ENCODE results near the gene FUT8.

The FUT8 gene

DNA sequence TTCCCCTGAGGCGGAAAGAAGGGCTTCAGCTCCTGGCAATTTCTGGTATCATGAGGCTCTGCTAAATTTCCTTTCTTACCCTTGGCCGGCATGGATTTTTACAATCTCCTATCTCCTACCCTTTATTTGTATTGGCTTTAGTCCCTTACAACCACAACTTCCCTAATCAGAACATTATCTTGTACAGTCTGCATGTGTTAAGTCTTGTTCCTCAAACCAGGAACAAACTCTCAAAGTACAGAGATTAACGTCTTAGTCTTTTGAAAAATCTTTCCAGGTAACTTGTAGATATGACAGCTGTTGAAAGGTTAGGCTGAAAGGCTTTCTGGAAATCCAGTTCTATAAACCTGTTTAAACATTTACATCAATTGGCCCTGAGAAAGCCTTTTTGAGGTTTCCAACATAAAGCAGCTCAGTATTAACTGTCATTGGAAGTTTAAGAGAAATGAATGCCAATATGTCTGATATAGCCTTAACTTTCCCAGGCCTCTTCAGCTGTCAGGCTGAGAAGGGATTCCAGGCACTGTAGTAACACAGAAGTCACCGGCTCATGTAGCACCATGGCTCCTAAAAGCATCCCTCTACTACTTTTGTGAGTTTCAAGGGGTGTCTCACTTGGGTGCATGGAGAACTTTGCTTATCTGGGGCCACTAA, 360.5 kb downstream of the FUT8 start:
- Mint-ChIP-seq H3K4me3 (no peak overlapping the region), H3K9me3 (no peaks in the 10 kb centered on the region), H3K27me3 (peaks cover 0 to 4% of the 10 kb centered on the region in 2 donors), H3K36me3 (no peaks in the 10 kb centered on the region), H3K27ac (no peak overlapping the region), H3K4me1 (peaks cover 0 to 3% of the 10 kb centered on the region in 2 donors)
- DNase-seq = no peak
- ATAC-seq (replicated peaks) = peak; percentile 52 to 65

DNA sequence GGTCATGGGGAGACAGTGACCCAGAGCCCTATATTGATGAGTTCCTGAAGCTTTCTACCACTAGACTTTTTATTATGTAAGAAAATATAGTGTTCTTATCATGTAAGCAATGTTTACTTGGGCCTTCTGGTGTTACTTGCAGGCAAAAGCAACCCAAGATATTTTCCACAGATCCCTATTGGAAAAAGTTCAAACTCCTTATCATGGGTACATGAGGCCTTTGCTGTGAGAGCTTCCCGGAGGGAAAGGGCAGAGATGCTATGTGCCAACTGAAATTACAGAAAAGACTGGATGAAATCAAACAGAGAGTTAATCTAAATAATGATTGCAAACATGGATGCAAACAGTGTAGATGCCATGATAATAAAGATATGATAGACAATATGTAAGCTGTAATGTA, 361.5 kb downstream of the FUT8 start:
- DNase-seq = no peak
- peaks cover 0 to 3% of the 10 kb centered on the region in 2 donors for H3K27me3 Mint-ChIP-seq

DNA sequence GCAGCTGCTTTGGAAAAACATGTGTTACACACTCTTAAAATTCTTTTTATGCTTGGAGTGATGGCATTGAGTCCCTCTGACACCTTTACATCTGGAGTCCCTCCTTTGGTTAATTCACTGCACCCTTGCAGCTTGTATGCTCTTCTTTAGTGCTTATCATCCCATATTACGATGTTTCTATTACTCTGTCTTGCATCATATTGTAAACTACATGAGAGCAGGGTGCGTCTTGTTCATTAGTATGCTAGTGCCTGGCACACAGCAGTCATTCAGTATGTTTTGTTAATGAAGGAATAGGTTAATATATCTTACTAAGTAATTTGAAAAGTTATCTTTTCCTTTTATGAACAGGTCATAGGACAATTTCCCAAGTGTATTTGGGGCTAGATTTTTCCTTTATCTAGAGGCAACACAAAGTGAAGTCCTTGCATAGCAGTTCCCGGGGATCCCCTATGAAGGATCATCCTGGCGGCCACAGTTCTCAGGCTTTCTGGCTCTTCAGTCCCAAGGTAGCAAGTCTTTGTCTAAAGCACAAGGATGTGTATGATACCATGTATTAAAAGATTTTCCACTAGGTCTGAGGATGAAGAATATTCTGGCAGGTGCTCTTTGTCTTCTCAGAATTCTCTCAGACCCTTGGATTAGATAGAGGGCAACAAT, 363.8 kb downstream of the FUT8 start:
- no peak for DNase-seq
- Mint-ChIP-seq H3K36me3 (no peaks in the 10 kb centered on the region), H3K4me1 (peaks cover 0 to 3% of the 10 kb centered on the region in 2 donors), H3K9me3 (no peaks in the 10 kb centered on the region), H3K27me3 (no peaks in the 10 kb centered on the region), H3K27ac (no peak overlapping the region), H3K4me3 (no peak overlapping the region)
- no peak for ATAC-seq (replicated peaks)

More for the DNA sequence above, 361.5 kb downstream of the FUT8 start:
- H3K36me3 Mint-ChIP-seq = no peaks in the 10 kb centered on the region
- peaks cover 0 to 3% of the 10 kb centered on the region in 2 donors for H3K4me1 Mint-ChIP-seq
- H3K4me3 Mint-ChIP-seq = no peak overlapping the region
- ATAC-seq (replicated peaks) = no peak
- no peaks in the 10 kb centered on the region for H3K9me3 Mint-ChIP-seq
- no peak overlapping the region for H3K27ac Mint-ChIP-seq

DNA sequence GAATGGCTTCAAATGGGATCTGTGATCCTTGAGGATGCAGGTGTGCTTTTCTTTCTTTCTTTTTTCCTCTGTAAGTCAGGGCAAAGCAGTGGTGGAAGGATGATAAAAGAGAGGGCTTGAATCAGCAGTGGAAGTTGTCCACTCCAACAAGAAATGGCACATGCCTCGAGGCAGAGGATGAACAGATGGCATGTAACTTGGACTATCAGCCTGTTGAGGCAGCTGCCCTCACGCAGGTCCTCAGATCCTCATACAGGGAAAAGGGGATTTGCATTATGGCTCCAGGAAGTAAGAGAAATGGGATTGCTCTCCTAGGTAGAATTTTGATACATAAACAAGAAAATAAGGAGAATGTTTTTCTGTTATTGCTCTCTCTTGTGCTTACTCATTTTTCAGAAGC, 368.0 kb downstream of the FUT8 start:
- ATAC-seq (replicated peaks) = no peak

DNA sequence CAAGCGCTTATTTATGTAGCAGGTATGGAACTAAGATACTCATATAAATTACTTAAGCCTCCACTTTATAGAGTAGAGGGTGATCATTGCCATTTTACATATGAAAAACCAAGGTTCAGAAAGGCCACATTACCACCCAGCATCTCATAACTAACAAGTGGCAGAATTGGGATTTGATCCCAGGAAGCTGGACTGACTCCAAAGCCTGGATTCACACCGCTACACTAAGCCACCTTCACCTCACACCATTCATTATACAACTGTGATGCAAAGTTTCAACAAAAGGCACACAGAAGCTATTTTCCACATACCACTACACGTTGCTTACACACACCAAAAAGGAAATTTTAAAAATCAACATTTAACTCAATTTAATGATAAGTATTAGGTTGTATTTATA, 370.6 kb downstream of the FUT8 start:
- no peak for ATAC-seq (replicated peaks)
- H3K36me3 Mint-ChIP-seq = no peaks in the 10 kb centered on the region
- no peak for DNase-seq
- H3K4me3 Mint-ChIP-seq = no peak overlapping the region
- H3K27ac Mint-ChIP-seq = no peak overlapping the region
- H3K4me1 Mint-ChIP-seq = no peaks in the 10 kb centered on the region
- H3K27me3 Mint-ChIP-seq = no peaks in the 10 kb centered on the region
- no peaks in the 10 kb centered on the region for H3K9me3 Mint-ChIP-seq

More for the DNA sequence above, 368.0 kb downstream of the FUT8 start:
- Mint-ChIP-seq H3K36me3 (no peaks in the 10 kb centered on the region), H3K27me3 (no peaks in the 10 kb centered on the region), H3K4me3 (no peak overlapping the region), H3K27ac (no peak overlapping the region), H3K4me1 (no peaks in the 10 kb centered on the region), H3K9me3 (no peaks in the 10 kb centered on the region)
- no peak for DNase-seq

DNA sequence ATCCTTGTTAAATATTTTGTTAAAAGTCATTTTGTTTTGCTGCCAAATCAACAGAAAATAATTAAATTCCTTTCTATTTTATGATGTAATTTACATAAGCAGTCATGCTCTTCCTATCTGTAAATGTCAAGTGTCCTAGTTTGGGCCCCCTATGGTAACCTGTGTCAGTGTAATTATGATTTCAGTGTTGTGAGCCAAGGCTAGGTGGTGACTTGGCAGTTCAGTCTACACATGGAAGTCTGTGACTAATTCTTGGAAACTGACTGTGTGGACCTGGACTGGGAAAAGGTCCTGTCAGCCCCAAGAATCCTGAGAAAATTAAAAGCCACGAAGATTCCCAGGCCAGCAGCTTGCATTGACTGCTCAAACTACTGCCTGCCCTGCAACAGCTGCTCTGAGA, 371.0 kb downstream of the FUT8 start:
- H3K27me3 Mint-ChIP-seq = no peaks in the 10 kb centered on the region
- no peak overlapping the region for H3K27ac Mint-ChIP-seq
- no peaks in the 10 kb centered on the region for H3K36me3 Mint-ChIP-seq
- no peak overlapping the region for H3K4me3 Mint-ChIP-seq
- no peaks in the 10 kb centered on the region for H3K9me3 Mint-ChIP-seq
- DNase-seq = no peak
- no peak for ATAC-seq (replicated peaks)
- no peaks in the 10 kb centered on the region for H3K4me1 Mint-ChIP-seq

DNA sequence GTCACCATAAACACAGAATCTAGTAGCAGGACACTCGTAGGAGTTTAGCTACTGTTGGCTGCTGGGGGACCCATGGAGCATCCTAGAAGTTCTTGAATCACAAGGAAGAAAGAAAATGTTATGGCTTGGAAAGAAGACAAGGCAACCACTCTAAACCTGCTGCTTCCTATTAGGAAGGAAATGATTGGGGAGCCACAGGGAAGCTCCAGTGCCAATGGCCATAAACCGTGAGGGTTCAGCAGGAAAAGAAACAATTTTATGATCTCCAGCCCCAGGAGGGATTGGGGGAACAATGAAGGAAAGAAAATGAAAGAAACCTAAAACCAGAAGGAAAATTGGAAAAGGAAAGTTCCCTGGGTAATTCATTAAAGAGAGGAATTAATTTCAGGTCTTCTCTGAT, 372.0 kb downstream of the FUT8 start:
- H3K4me1 Mint-ChIP-seq = no peaks in the 10 kb centered on the region

GRCh38 chr14:65787461-65787860, 374.9 kb downstream of the FUT8 start:
- Mint-ChIP-seq H3K27me3 (no peaks in the 10 kb centered on the region), H3K4me3 (no peak overlapping the region)

More for the DNA sequence above, 372.0 kb downstream of the FUT8 start:
- Mint-ChIP-seq H3K27ac (no peak overlapping the region), H3K27me3 (no peaks in the 10 kb centered on the region), H3K4me3 (no peak overlapping the region), H3K9me3 (no peaks in the 10 kb centered on the region), H3K36me3 (no peaks in the 10 kb centered on the region)
- no peak for DNase-seq
- no peak for ATAC-seq (replicated peaks)

DNA sequence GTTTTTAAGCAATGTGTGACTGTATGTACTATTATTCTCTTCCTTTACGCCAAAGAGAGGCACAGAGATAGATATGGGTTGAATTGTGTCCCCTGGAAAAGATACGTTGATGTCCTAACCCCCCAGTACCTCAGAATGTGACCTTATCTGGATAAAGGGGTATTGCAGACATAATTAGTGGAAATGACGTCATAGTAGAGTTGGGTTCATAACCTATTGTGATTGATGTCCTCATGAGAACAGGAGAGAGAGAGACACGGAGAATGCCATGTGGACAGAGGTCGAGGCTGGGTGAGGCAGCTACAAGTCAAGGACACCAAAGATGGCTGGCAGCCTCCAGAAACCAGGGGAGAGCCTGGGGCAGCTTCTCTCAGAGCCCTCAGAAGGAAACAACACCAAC, 376.3 kb downstream of the FUT8 start:
- DNase-seq (no peak), ATAC-seq (replicated peaks) (no peak)
- H3K27me3 Mint-ChIP-seq = no peaks in the 10 kb centered on the region
- no peaks in the 10 kb centered on the region for H3K9me3 Mint-ChIP-seq
- no peaks in the 10 kb centered on the region for H3K36me3 Mint-ChIP-seq
- no peak overlapping the region for H3K27ac Mint-ChIP-seq
- H3K4me3 Mint-ChIP-seq = no peak overlapping the region
- H3K4me1 Mint-ChIP-seq = no peaks in the 10 kb centered on the region

More at GRCh38 chr14:65787461-65787860, 374.9 kb downstream of the FUT8 start:
- no peaks in the 10 kb centered on the region for H3K4me1 Mint-ChIP-seq
- H3K9me3 Mint-ChIP-seq = no peaks in the 10 kb centered on the region
- ATAC-seq (replicated peaks) (no peak), DNase-seq (no peak)
- no peaks in the 10 kb centered on the region for H3K36me3 Mint-ChIP-seq
- no peak overlapping the region for H3K27ac Mint-ChIP-seq

- Mint-ChIP-seq H3K27me3 (no peaks in the 10 kb centered on the region), H3K27ac (no peak overlapping the region), H3K4me3 (no peak overlapping the region), H3K36me3 (no peaks in the 10 kb centered on the region), H3K9me3 (no peaks in the 10 kb centered on the region), H3K4me1 (no peaks in the 10 kb centered on the region)
- no peak for DNase-seq
- ATAC-seq (replicated peaks) = no peak
Observed at GRCh38 chr14:65789363-65789762, 376.8 kb downstream of the FUT8 start.

DNA sequence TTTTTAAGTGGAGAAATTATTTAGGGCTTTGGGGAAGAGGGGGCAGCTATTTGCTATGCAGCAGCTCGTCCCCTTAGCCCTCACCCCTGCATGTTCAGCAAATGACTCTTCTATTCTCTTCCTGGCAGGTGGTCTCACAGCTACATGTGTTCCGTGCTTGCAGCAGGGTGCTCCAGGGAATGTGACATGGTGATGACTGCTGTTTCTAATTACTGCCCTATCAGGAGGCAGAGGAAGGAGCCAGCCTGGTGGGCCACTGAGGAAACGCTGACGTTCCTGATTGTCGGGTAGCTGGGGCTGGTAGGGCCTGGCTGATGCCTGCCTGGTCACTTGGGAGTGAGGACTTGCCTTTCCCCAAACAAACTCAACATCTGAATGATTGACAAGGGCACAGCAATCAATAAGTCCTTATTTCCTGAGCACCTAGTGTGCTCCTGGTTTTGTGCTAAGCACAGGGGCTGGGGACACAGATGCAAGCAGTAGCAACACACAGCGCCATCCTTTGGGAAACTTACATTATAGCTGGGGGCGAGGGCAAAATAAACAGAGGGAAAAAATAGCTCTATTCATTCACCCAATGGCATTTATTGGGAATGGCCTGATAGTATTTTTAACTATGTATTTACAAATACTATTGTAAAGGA, 377.8 kb downstream of the FUT8 start:
- ATAC-seq (replicated peaks) = no peak
- Mint-ChIP-seq H3K4me1 (no peaks in the 10 kb centered on the region), H3K4me3 (no peak overlapping the region), H3K36me3 (no peaks in the 10 kb centered on the region), H3K27me3 (no peaks in the 10 kb centered on the region), H3K27ac (no peak overlapping the region), H3K9me3 (no peaks in the 10 kb centered on the region)
- DNase-seq = no peak

DNA sequence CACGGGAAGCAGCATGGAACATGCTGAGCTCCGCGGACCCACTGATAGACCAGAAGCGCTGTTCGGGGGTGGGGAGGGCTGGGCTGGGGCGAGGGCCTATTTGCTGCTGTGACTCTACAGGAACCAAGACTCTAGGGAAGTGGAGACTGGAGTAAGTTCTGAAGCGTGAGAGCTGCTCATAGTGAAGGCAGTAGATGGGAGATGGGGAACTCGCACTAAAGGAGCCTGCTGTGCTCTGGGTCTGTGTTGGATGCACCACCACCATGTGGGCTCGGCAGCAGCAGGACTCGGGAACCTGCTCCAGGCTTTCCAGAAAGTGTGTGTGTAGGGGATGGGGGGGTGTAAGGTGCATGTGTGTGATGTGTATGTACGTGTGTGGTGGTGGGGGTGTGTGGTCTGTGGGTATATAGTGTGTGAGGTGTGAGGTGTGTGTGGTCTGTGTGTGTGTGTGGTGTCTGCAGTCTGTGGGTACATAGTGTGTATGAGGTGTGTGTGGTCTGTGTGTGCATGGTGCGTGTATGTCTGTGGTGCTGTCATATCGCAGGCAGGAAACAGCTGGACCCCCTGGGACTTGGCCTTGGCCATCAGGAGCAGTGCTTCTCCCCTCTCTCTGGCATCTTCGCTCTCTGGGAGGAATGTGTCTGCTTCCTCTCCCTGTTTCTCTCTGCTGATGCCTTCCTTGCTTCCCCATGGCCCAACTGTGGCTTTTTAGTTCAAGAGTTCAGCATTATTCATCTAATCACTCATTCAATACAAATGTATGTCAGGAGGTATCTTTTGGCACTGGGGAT, 378.9 kb downstream of the FUT8 start:
- DNase-seq (peak; percentile 38), ATAC-seq (replicated peaks) (peak; percentile 74 to 91)
- no peaks in the 10 kb centered on the region for H3K4me1 Mint-ChIP-seq
- no peak overlapping the region for H3K4me3 Mint-ChIP-seq
- H3K27me3 Mint-ChIP-seq = peaks cover 0 to 4% of the 10 kb centered on the region in 2 donors
- no peak overlapping the region for H3K27ac Mint-ChIP-seq
- H3K9me3 Mint-ChIP-seq = no peaks in the 10 kb centered on the region
- H3K36me3 Mint-ChIP-seq = no peaks in the 10 kb centered on the region

GRCh38 chr14:65792208-65792905, 379.8 kb downstream of the FUT8 start:
- ATAC-seq (replicated peaks) = no peak
- Mint-ChIP-seq H3K4me1 (no peaks in the 10 kb centered on the region), H3K9me3 (no peaks in the 10 kb centered on the region), H3K27ac (no peak overlapping the region), H3K36me3 (no peaks in the 10 kb centered on the region), H3K27me3 (peaks cover 0 to 4% of the 10 kb centered on the region in 2 donors), H3K4me3 (no peak overlapping the region)
- DNase-seq = no peak

Data from stimulated activated naive B cell treated with anti-CD40 and anti-IgM and Interleukin-4, amounts not matched to agents 10 μg/mL and 1 μg/mL and 100 μg/mL, for 72 hours (primary cell).